Skin epidermis (tissue), 12 donors: ENCODE measurements around the gene SKI.

Source experiments
- H3K27ac ChIP-seq, 21 experiments: fragments of 200-600 bp; sonication (generic) in 11 of 21; one replicate each; pipeline ENCODE4 v1.5.0; 2020; ENCODE audit warnings: mild to moderate bottlenecking in 3 of 21, inconsistent platforms in 2 of 21, moderate library complexity in 2 of 21
- H3K4me3 ChIP-seq, 7 experiments: fragments of 200-600 bp; sonication (generic) in 2 of 7; one replicate each; pipeline ENCODE4 v1.5.0; 2020; ENCODE audit warnings: inconsistent platforms in 2 of 7, mild to moderate bottlenecking in 2 of 7, moderate library complexity in 1 of 7

SKI gene

GRCh38 chr1:2226525-2227345, 1.4 kb upstream of the SKI start:
- peak overlapping the region; percentile 36 to 63 (median 48) for H3K4me3 ChIP-seq
- H3K27ac ChIP-seq = peak overlapping the region; percentile 89 to 100 (median 98)

- Histone ChIP-seq H3K27ac (peak overlapping the region; percentile 89 to 100 (median 98)), H3K4me3 (peak overlapping the region; percentile 36 to 63 (median 48))
These were observed 568 bp upstream of the SKI start for GRCh38 chr1:2227346-2228156.

- H3K4me3 ChIP-seq = peak overlapping the region; percentile 55 to 75 (median 67)
- H3K27ac ChIP-seq = peak overlapping the region in 20 of 21 experiments; percentile 27 to 90 (median 80)
These were observed 546 bp downstream of the SKI start for GRCh38 chr1:2228694-2229036.

- Histone ChIP-seq H3K4me3 (peak overlapping the region; percentile 55 to 75 (median 67)), H3K27ac (peak overlapping the region in 20 of 21 experiments; percentile 27 to 90 (median 80))
These were observed 1.1 kb downstream of the SKI start for GRCh38 chr1:2229037-2229864.

- peak overlapping the region in 20 of 21 experiments; percentile 27 to 90 (median 80) for H3K27ac ChIP-seq
- H3K4me3 ChIP-seq = peak overlapping the region; percentile 55 to 75 (median 67)
These were observed 2.0 kb downstream of the SKI start for GRCh38 chr1:2229911-2230731.

- H3K4me3 ChIP-seq = peak overlapping the region; percentile 55 to 75 (median 67)
These were observed 2.8 kb downstream of the SKI start for GRCh38 chr1:2230781-2231531.

GRCh38 chr1:2231532-2232254, 3.6 kb downstream of the SKI start:
- Histone ChIP-seq H3K4me3 (peak overlapping the region; percentile 55 to 75 (median 67)), H3K27ac (peak overlapping the region in 20 of 21 experiments; percentile 71 to 90 (median 81))

More at GRCh38 chr1:2230781-2231531, 2.8 kb downstream of the SKI start:
- peak overlapping the region in 20 of 21 experiments; percentile 32 to 90 (median 80) for H3K27ac ChIP-seq

GRCh38 chr1:2232255-2232915, 4.3 kb downstream of the SKI start:
- peak overlapping the region in 20 of 21 experiments; percentile 71 to 90 (median 81) for H3K27ac ChIP-seq
- peak overlapping the region; percentile 55 to 75 (median 67) for H3K4me3 ChIP-seq

GRCh38 chr1:2232916-2233438, 4.9 kb downstream of the SKI start:
- H3K4me3 ChIP-seq = peak overlapping the region; percentile 55 to 75 (median 67)
- peak overlapping the region in 19 of 21 experiments; percentile 75 to 90 (median 81) for H3K27ac ChIP-seq

- H3K4me3 ChIP-seq = peak overlapping the region in 6 of 7 experiments; percentile 10 to 72 (median 22)
- peak overlapping the region in 20 of 21 experiments; percentile 68 to 90 (median 81) for H3K27ac ChIP-seq
These were observed 5.3 kb downstream of the SKI start for GRCh38 chr1:2233468-2233867.

GRCh38 chr1:2233997-2234761, 6.1 kb downstream of the SKI start:
- Histone ChIP-seq H3K27ac (peak overlapping the region in 20 of 21 experiments; percentile 68 to 90 (median 80)), H3K4me3 (peak overlapping the region; percentile 10 to 72 (median 16))

- Histone ChIP-seq H3K27ac (peak overlapping the region in 20 of 21 experiments; percentile 68 to 90 (median 80)), H3K4me3 (peak overlapping the region in 6 of 7 experiments; percentile 10 to 28 (median 14))
These were observed 6.6 kb downstream of the SKI start for GRCh38 chr1:2234762-2235113.

GRCh38 chr1:2235300-2235998, 7.3 kb downstream of the SKI start:
- Histone ChIP-seq H3K4me3 (no peak overlapping the region), H3K27ac (peak overlapping the region in 19 of 21 experiments; percentile 68 to 90 (median 81))

- H3K4me3 ChIP-seq = no peak overlapping the region
These were observed 8.9 kb downstream of the SKI start for GRCh38 chr1:2236695-2237677.

More at GRCh38 chr1:2236695-2237677, 8.9 kb downstream of the SKI start:
- H3K27ac ChIP-seq = peak overlapping the region in 14 of 21 experiments; percentile 2 to 90 (median 57)
